B cell (primary cell): ENCODE data around the gene CAMK2D. TPM values are rescaled to one million over a fixed set of nuclear protein-coding genes. Genes with fewer than 3 reads are reported as not detected.

Source experiments
- ATAC-seq: fragments of 200-7000 bp; cut with Tn5 transposase; one replicate; pipeline ENCODE4 v1.10.0; 2021; ENCODE audit warnings: low read depth, mild to moderate bottlenecking, moderate number of reproducible peaks, moderate library complexity
- CTCF ChIA-PET: fragments of 350-600 bp; sonication (Branson Sonifier 250); formaldehyde crosslinking; loops from one replicate; lab custom pipeline; 2021; ENCODE audit warnings: antibody characterized with exemption, inconsistent platforms; lab: Charles Lee
- POLR2A ChIA-PET: fragments of 350-600 bp; sonication (Branson Sonifier 250); formaldehyde crosslinking; loops from one replicate; lab custom pipeline; 2021; ENCODE audit warnings: antibody characterized with exemption; lab: Charles Lee
- DNase-seq: peaks from one replicate; pipeline ENCODE4 v3.0.0; 2013
- H2AFZ ChIP-seq: 2 replicates; pipeline ENCODE4 v1.6.1; 2012; ENCODE audit warnings: mild to moderate bottlenecking, low read depth, low read length; ENCODE audit not compliant: insufficient read depth, poor library complexity, severe bottlenecking
- H3K27ac ChIP-seq, 2 donors: 1 replicate in 1 of 2; 2 replicates in 1 of 2; pipeline ENCODE4 v1.5.1; 2012 to 2013; ENCODE audit warnings: low read length in 2 of 2, mild to moderate bottlenecking in 2 of 2, moderate library complexity in 1 of 2
- H3K27me3 ChIP-seq, 4 experiments: fragments of 200-600 bp in 1 of 4; sonication (generic) in 1 of 4; replicated peaks in 1 of 4; 1 replicate in 2 of 4; 2 replicates in 2 of 4; pipeline versions ENCODE4 v1.6.1 to v1.7.0; 2013 to 2016; ENCODE audit warnings: low read length in 3 of 4, mild to moderate bottlenecking in 2 of 4, mixed read lengths in 1 of 4, moderate library complexity in 1 of 4; ENCODE audit not compliant: insufficient read depth in 4 of 4, control insufficient read depth in 3 of 4; ENCODE audit errors: control extremely low read depth in 1 of 4
- H3K36me3 ChIP-seq, 2 experiments: replicated peaks in 1 of 2; 1 replicate in 1 of 2; 2 replicates in 1 of 2; pipeline versions ENCODE4 v1.6.1 to v1.7.1; 2013; ENCODE audit warnings: low read length in 1 of 2; ENCODE audit not compliant: insufficient read depth in 2 of 2, control insufficient read depth in 1 of 2; ENCODE audit errors: control extremely low read depth in 1 of 2, extremely low read depth in 1 of 2
- H3K4me1 ChIP-seq, 2 donors: fragments of 200-600 bp in 1 of 2; sonication (generic) in 1 of 2; 1 replicate in 1 of 2; 2 replicates in 1 of 2; pipeline versions ENCODE4 v1.5.1 to v1.6.1; 2013 to 2017; ENCODE audit warnings: low read length in 2 of 2; ENCODE audit not compliant: control insufficient read depth in 2 of 2, insufficient read depth in 2 of 2
- H3K4me2 ChIP-seq: replicated peaks from 2 replicates; pipeline ENCODE3; 2012; ENCODE audit warnings: mild to moderate bottlenecking, low read depth, low read length; ENCODE audit not compliant: poor library complexity, severe bottlenecking
- H3K4me3 ChIP-seq, 5 experiments: fragments of 200-600 bp in 1 of 5; sonication (generic) in 1 of 5; 1 replicate in 3 of 5; 2 replicates in 2 of 5; pipeline versions ENCODE4 v1.5.1 to v1.7.0; 2011 to 2016; ENCODE audit warnings: low read length in 4 of 5, mild to moderate bottlenecking in 4 of 5, low read depth in 2 of 5, control low read depth in 1 of 5, moderate library complexity in 1 of 5; ENCODE audit not compliant: insufficient read depth in 1 of 5; ENCODE audit errors: control extremely low read depth in 1 of 5, extremely low read depth in 1 of 5
- H3K79me2 ChIP-seq: fragments of 200-600 bp; sonication (generic); one replicate; pipeline ENCODE4 v1.6.0; 2016; ENCODE audit warnings: low read length; ENCODE audit not compliant: control insufficient read depth, insufficient read depth
- H3K9ac ChIP-seq: fragments of 200-600 bp; sonication (generic); 2 replicates; pipeline ENCODE4 v1.6.1; 2017; ENCODE audit warnings: mild to moderate bottlenecking, low read length, moderate library complexity
- H3K9me3 ChIP-seq, 3 donors: one replicate each; pipeline versions ENCODE4 v1.6.1 to v1.7.1; 2013; ENCODE audit warnings: low read length in 2 of 3; ENCODE audit not compliant: control insufficient read depth in 2 of 3, insufficient read depth in 1 of 3; ENCODE audit errors: control extremely low read depth in 1 of 3
- H4K20me1 ChIP-seq: 2 replicates; pipeline ENCODE4 v1.6.0; 2012; ENCODE audit warnings: mild to moderate bottlenecking, low read length; ENCODE audit not compliant: insufficient read depth, control insufficient read depth, poor library complexity, severe bottlenecking
- H3K27ac Mint-ChIP-seq: one replicate; pipeline ENCODE4 v1.8.0; 2021; ENCODE audit warnings: mixed read lengths
- H3K27me3 Mint-ChIP-seq: one replicate; pipeline ENCODE4 v1.8.0; 2021; ENCODE audit warnings: mixed read lengths
- H3K4me1 Mint-ChIP-seq: one replicate; pipeline ENCODE4 v1.8.0; 2021; ENCODE audit warnings: mixed read lengths
- H3K4me3 Mint-ChIP-seq: one replicate; pipeline ENCODE4 v1.8.0; 2021; ENCODE audit warnings: mixed read lengths
- H3K9me3 Mint-ChIP-seq: one replicate; pipeline ENCODE4 v1.8.0; 2022; ENCODE audit warnings: mixed read lengths; ENCODE audit not compliant: insufficient read depth
- CTCF ChIP-seq: fragments of 200-600 bp; IDR thresholded peaks from one replicate; pipeline ENCODE4 v1.8.0; 2022; ENCODE audit warnings: antibody characterized with exemption, mild to moderate bottlenecking
- EZH2 ChIP-seq: IDR thresholded peaks from 2 replicates; pipeline ENCODE4 v1.6.1; 2012; ENCODE audit warnings: borderline replicate concordance, low read depth, mild to moderate bottlenecking, moderate library complexity, low read length; ENCODE audit not compliant: insufficient read depth, poor library complexity, severe bottlenecking
- WGBS: methylation state at CpG from one replicate; pipeline ENCODE4 v1.1.5; 2013; ENCODE audit warnings: missing lambda C conversion rate; ENCODE audit not compliant: insufficient coverage; 5-methylcytosine and 5-hydroxymethylcytosine counted together
- intact Hi-C: fragments of 100-400 bp; cut with micrococcal nuclease; formaldehyde crosslinking; loops from one replicate; pipeline ENCODE4 v1.10.0; 2022
- polyA plus RNA-seq: library from polyadenylated mRNA; depleted of rRNA; stranded (reverse); fragments of >200 nt; gene quantifications from 2 replicates; pipeline ENCODE4 v1.2.3, GENCODE V29; 2012
- total RNA-seq, 2 donors: library from RNA; stranded (reverse); fragments of 120-200 nt in 1 of 2; gene quantifications; 1 replicate in 1 of 2; 2 replicates in 1 of 2; pipeline versions ENCODE4 v1.2.3 to v1.2.4, GENCODE V29; 2013 to 2022

CAMK2D gene
- total and polyA plus RNA-seq, 2 donors (not counting 1 experiment from before 2014, with no cell fraction given): 26.3 to 57.0 TPM

- H2AFZ ChIP-seq: peak overlapping the region; percentile 74
Measured at GRCh38 chr4:113760795-113761619, 531 bp downstream of the CAMK2D start.

More at GRCh38 chr4:113760795-113761619, 531 bp downstream of the CAMK2D start:
- Histone ChIP-seq H3K27ac (peak overlapping the region; percentile 98 to 99), H4K20me1 (peaks cover 5% of the 10 kb centered on the region), H3K4me1 (peaks cover 18 to 33% of the 10 kb centered on the region in 2 donors), H3K4me3 (peak overlapping the region; percentile 91 to 96 (median 93)), H3K27me3 (no peaks in the 10 kb centered on the region), H3K36me3 (peaks cover 2 to 11% of the 10 kb centered on the region in 2 experiments), H3K9ac (peak overlapping the region; percentile 82), H3K9me3 (no peaks in the 10 kb centered on the region), H3K79me2 (peaks cover 49% of the 10 kb centered on the region), H3K4me2 (peak overlapping the region; percentile 72)
- ChIA-PET POLR2A (interaction anchor here (0.9 to 2.1 kb wide), 7 partner anchors 84 to 213 kb away, joined by 3 to 11 read pairs (median 4); no protein-coding TSS in a partner anchor), CTCF (interaction anchor here (0.5 to 3.9 kb wide), 9 partner anchors 83 to 366 kb away, joined by 3 to 25 read pairs (median 3); no protein-coding TSS in a partner anchor)
- peak overlapping the region; percentile 94 for H3K4me3 Mint-ChIP-seq
- H3K27ac Mint-ChIP-seq: peak overlapping the region; percentile 98
- no peak for DNase-seq
- no peaks in the 10 kb centered on the region for H3K9me3 Mint-ChIP-seq
- ATAC-seq: peak; percentile 26
- intact Hi-C loops: loop anchor here (2.0 to 5.0 kb wide), 5 partner anchors 18 to 836 kb away; partner anchors contain the start of gene UGT8
- TF ChIP-seq CTCF (no peak), EZH2 (no peak)
- H3K27me3 Mint-ChIP-seq: no peaks in the 10 kb centered on the region
- peaks cover 42% of the 10 kb centered on the region for H3K4me1 Mint-ChIP-seq
- WGBS: under 1% methylated on average over 50 of the region's 64 CpGs
